IPS-18c (cell line): Measurements from ENCODE around the gene FOXK1.

ENCODE experiments used
- H3K4me3 ChIP-seq: 2 replicates; pipeline ENCODE4 v1.7.0; 2013; ENCODE audit warnings: low read depth, mild to moderate bottlenecking, low read length, moderate library complexity; ENCODE audit not compliant: insufficient read depth
- H3K9me3 ChIP-seq: one replicate; pipeline ENCODE4 v1.6.1; 2013; ENCODE audit warnings: mild to moderate bottlenecking, low read length, moderate library complexity; ENCODE audit not compliant: control insufficient read depth, insufficient read depth

The FOXK1 gene

GRCh38 chr7:4782333-4783291 lies 100.5 kb downstream of the FOXK1 start:
- H3K9me3 ChIP-seq = no peaks in the 10 kb centered on the region

GRCh38 chr7:4783292-4783652 lies 101.2 kb downstream of the FOXK1 start:
- Histone ChIP-seq H3K9me3 (no peaks in the 10 kb centered on the region), H3K4me3 (no peak overlapping the region)

More at GRCh38 chr7:4782333-4783291, 100.5 kb downstream of the FOXK1 start:
- H3K4me3 ChIP-seq = no peak overlapping the region

GRCh38 chr7:4783762-4784351 lies 101.8 kb downstream of the FOXK1 start:
- Histone ChIP-seq H3K4me3 (no peak overlapping the region), H3K9me3 (no peaks in the 10 kb centered on the region)

GRCh38 chr7:4784799-4785198 lies 102.7 kb downstream of the FOXK1 start:
- Histone ChIP-seq H3K4me3 (no peak overlapping the region), H3K9me3 (no peaks in the 10 kb centered on the region)

GRCh38 chr7:4785371-4785770 lies 103.3 kb downstream of the FOXK1 start:
- Histone ChIP-seq H3K9me3 (no peaks in the 10 kb centered on the region), H3K4me3 (no peak overlapping the region)

- H3K4me3 ChIP-seq = no peak overlapping the region
- H3K9me3 ChIP-seq = no peaks in the 10 kb centered on the region
Observed at GRCh38 chr7:4786015-4786414, 103.9 kb downstream of the FOXK1 start.

- H3K4me3 ChIP-seq = no peak overlapping the region
- H3K9me3 ChIP-seq = no peaks in the 10 kb centered on the region
Observed at GRCh38 chr7:4787541-4787940, 105.4 kb downstream of the FOXK1 start.

GRCh38 chr7:4787947-4788626 lies 106.0 kb downstream of the FOXK1 start:
- Histone ChIP-seq H3K4me3 (no peak overlapping the region), H3K9me3 (no peaks in the 10 kb centered on the region)

GRCh38 chr7:4788627-4789189 lies 106.6 kb downstream of the FOXK1 start:
- no peak overlapping the region for H3K4me3 ChIP-seq

GRCh38 chr7:4789194-4790077 lies 107.3 kb downstream of the FOXK1 start:
- Histone ChIP-seq H3K9me3 (no peaks in the 10 kb centered on the region), H3K4me3 (no peak overlapping the region)

More at GRCh38 chr7:4788627-4789189, 106.6 kb downstream of the FOXK1 start:
- no peaks in the 10 kb centered on the region for H3K9me3 ChIP-seq

GRCh38 chr7:4790078-4790465 lies 108.0 kb downstream of the FOXK1 start:
- no peak overlapping the region for H3K4me3 ChIP-seq
- no peaks in the 10 kb centered on the region for H3K9me3 ChIP-seq

GRCh38 chr7:4790516-4790991 lies 108.5 kb downstream of the FOXK1 start:
- no peak overlapping the region for H3K4me3 ChIP-seq
- H3K9me3 ChIP-seq = no peaks in the 10 kb centered on the region

- Histone ChIP-seq H3K4me3 (no peak overlapping the region), H3K9me3 (no peaks in the 10 kb centered on the region)
Observed at GRCh38 chr7:4791101-4791737, 109.1 kb downstream of the FOXK1 start.

GRCh38 chr7:4791738-4792536 lies 109.8 kb downstream of the FOXK1 start:
- Histone ChIP-seq H3K9me3 (no peaks in the 10 kb centered on the region), H3K4me3 (peak overlapping the region; percentile 57)

GRCh38 chr7:4792537-4793126 lies 110.5 kb downstream of the FOXK1 start:
- H3K9me3 ChIP-seq = no peaks in the 10 kb centered on the region
- H3K4me3 ChIP-seq = peak overlapping the region; percentile 57
